K562 (cell line): ENCODE measurements around the gene LGR6. TPM values are rescaled to one million over a fixed set of nuclear protein-coding genes. Genes with fewer than 3 reads are reported as not detected.

Source experiments
- ATAC-seq: fragments of 200-7000 bp; cut with Tn5 transposase; 3 replicates; pipeline ENCODE4 v1.9.1; 2020; ENCODE audit warnings: moderate library complexity
- BruUV-seq: library from RNA; stranded (reverse); fragments of 400-500 nt; replicated peaks from 2 replicates; lab custom pipeline; 2021; lab: Mats Ljungman, UMichigan
- CTCF ChIA-PET: fragments of 300-600 bp; formaldehyde crosslinking; extraction: SDS; loops from one replicate; lab custom pipeline; 2021; ENCODE audit warnings: low intra/inter-chr PET ratio; lab: Yijun Ruan, JAX
- POLR2A ChIA-PET: fragments of 300-600, 350-650 bp; sonication (Branson Sonifier 250); formaldehyde crosslinking; extraction: SDS; loops from one replicate; lab custom pipeline; 2021; ENCODE audit warnings: antibody characterized with exemption, inconsistent platforms; lab: Yijun Ruan, JAX
- DNase-seq, 4 experiments: peaks; one replicate each; pipeline versions ENCODE4 v3.0.0 to v3.0.0-alpha.2; 2011 to 2018; ENCODE audit warnings: low spot score in 3 of 4, mixed read lengths in 3 of 4; ENCODE audit errors: extremely low read depth in 1 of 4
- FAIRE-seq: peaks from 2 replicates; lab custom pipeline; 2011; peaks lifted over from hg19 to GRCh38; lab: Jason Lieb, UNC
- H2AFZ ChIP-seq: 2 replicates; pipeline ENCODE4 v1.6.0; 2011; ENCODE audit warnings: low read depth, low read length, control low read depth, inconsistent platforms
- H3K27ac ChIP-seq: fragments of 200-600 bp; 3 replicates; pipeline ENCODE4 v1.8.0; 2011; ENCODE audit warnings: low read depth, mild to moderate bottlenecking, control low read depth, inconsistent platforms, low read length, moderate library complexity, mixed read lengths; ENCODE audit errors: extremely low read depth
- H3K27me3 ChIP-seq, 2 experiments: fragments of 300-600 bp in 1 of 2; 2 replicates in 1 of 2; 3 replicates in 1 of 2; pipeline versions ENCODE4 v1.6.0 to v1.8.0; 2011; ENCODE audit warnings: inconsistent platforms in 2 of 2, low read length in 2 of 2, mild to moderate bottlenecking in 1 of 2, mixed read lengths in 1 of 2, moderate library complexity in 1 of 2; ENCODE audit not compliant: control insufficient read depth in 2 of 2, insufficient read depth in 2 of 2
- H3K36me3 ChIP-seq: fragments of 300-600 bp; 3 replicates; pipeline ENCODE4 v1.8.0; 2011; ENCODE audit warnings: mild to moderate bottlenecking, low read length, inconsistent platforms; ENCODE audit not compliant: control insufficient read depth, insufficient read depth
- H3K4me1 ChIP-seq, 2 experiments: fragments of 200-600 bp in 1 of 2; replicated peaks in 1 of 2; 2 replicates in 1 of 2; 3 replicates in 1 of 2; pipeline versions ENCODE4 v1.5.1 to v1.8.0; 2011; ENCODE audit warnings: inconsistent platforms in 2 of 2, low read length in 2 of 2, mild to moderate bottlenecking in 1 of 2, mixed read lengths in 1 of 2, moderate library complexity in 1 of 2; ENCODE audit not compliant: control insufficient read depth in 2 of 2, insufficient read depth in 2 of 2
- H3K4me2 ChIP-seq: 2 replicates; pipeline ENCODE4 v1.6.1; 2011; ENCODE audit warnings: low read length, control low read depth, inconsistent platforms, mixed read lengths; ENCODE audit not compliant: insufficient read depth
- H3K4me3 ChIP-seq: fragments of 200-600 bp; sonication (generic), shearing (Covaris generic); 2 replicates; pipeline ENCODE4 v1.5.1; 2016; ENCODE audit warnings: control low read depth, inconsistent platforms
- H3K79me2 ChIP-seq: fragments of 200-600 bp; 3 replicates; pipeline ENCODE4 v1.8.0; 2011; ENCODE audit warnings: low read length, inconsistent platforms; ENCODE audit not compliant: control insufficient read depth, insufficient read depth
- H3K9ac ChIP-seq, 2 experiments: 2 replicates each; pipeline versions ENCODE4 v1.6.0 to v1.6.1; 2011; ENCODE audit warnings: low read depth in 2 of 2, low read length in 2 of 2, control low read depth in 1 of 2, inconsistent platforms in 1 of 2, mild to moderate bottlenecking in 1 of 2, mixed read lengths in 1 of 2; ENCODE audit not compliant: insufficient read depth in 1 of 2
- H3K9me1 ChIP-seq: one replicate; pipeline ENCODE4 v1.6.0; 2011; ENCODE audit warnings: inconsistent platforms, mild to moderate bottlenecking, low read length, moderate library complexity; ENCODE audit not compliant: control insufficient read depth, insufficient read depth
- H3K9me3 ChIP-seq: replicated peaks from 2 replicates; pipeline ENCODE4 v1.5.1; 2011; ENCODE audit warnings: low read depth, low read length, inconsistent platforms; ENCODE audit not compliant: control insufficient read depth, insufficient read depth
- H4K20me1 ChIP-seq: replicated peaks from 2 replicates; pipeline ENCODE4 v1.6.1; 2011; ENCODE audit warnings: low read length, inconsistent platforms, mixed read lengths; ENCODE audit not compliant: control insufficient read depth, insufficient read depth
- BCLAF1 ChIP-seq, 2 experiments: fragments of 450-650 bp in 1 of 2; IDR thresholded peaks; 2 replicates each; pipeline ENCODE4 v1.6.1; 2011 to 2017; ENCODE audit warnings: low read depth in 2 of 2, antibody characterized with exemption in 1 of 2, borderline replicate concordance in 1 of 2, low read length in 1 of 2, mild to moderate bottlenecking in 1 of 2, mixed read lengths in 1 of 2; ENCODE audit not compliant: control insufficient read depth in 1 of 2
- ELF2 ChIP-seq: fragments of 250-450 bp; sonication (Bioruptor Pico); IDR thresholded peaks from 2 replicates; pipeline ENCODE4 v1.5.0; 2021; ENCODE audit warnings: mild to moderate bottlenecking
- ELK3 ChIP-seq: fragments of 450-650 bp; formaldehyde crosslinking; IDR thresholded peaks from 2 replicates; pipeline ENCODE4 v1.4.0; 2020; ENCODE audit warnings: mild to moderate bottlenecking
- ZBTB11 ChIP-seq, 3 experiments: fragments of 200-800 bp in 1 of 3; fragments of 250-450 bp in 1 of 3; fragments of 450-650 bp in 1 of 3; sonication (Bioruptor Pico) in 1 of 3; sonication (Bioruptor generic) in 1 of 3; formaldehyde crosslinking in 1 of 3; IDR thresholded peaks; 2 replicates each; pipeline versions ENCODE4 v1.6.1 to v1.8.0; 2016 to 2022; ENCODE audit warnings: mild to moderate bottlenecking in 2 of 3, missing genetic modification characterization in 2 of 3, missing compliant biosample characterization in 1 of 3, moderate library complexity in 1 of 3
- ZBTB33 ChIP-seq: sonication (generic); formaldehyde crosslinking; IDR thresholded peaks from 2 replicates; pipeline ENCODE4 v1.8.1; 2023; ENCODE audit warnings: mild to moderate bottlenecking, missing genetic modification reagents
- WGBS: fragments of 100-300 bp; shearing (Covaris generic); methylation state at CpG from one replicate; pipeline ENCODE4 v1.1.6; 2016; ENCODE audit warnings: low coverage, mixed read lengths; ENCODE audit not compliant: insufficient coverage; ENCODE audit errors: missing lambda C conversion rate; 5-methylcytosine and 5-hydroxymethylcytosine counted together
- in situ Hi-C: fragments of 300-500 bp; cut with MboI; formaldehyde crosslinking; loops from 4 replicates; pipeline ENCODE4 v1.15.0; 2018; ENCODE audit warnings: inconsistent platforms, mixed read lengths
- intact Hi-C: fragments of 100-400 bp; cut with micrococcal nuclease; formaldehyde crosslinking; loops from 2 replicates; pipeline ENCODE4 v1.14.2; 2022
- polyA plus RNA-seq, 8 experiments: library from polyadenylated mRNA; depleted of rRNA in 4 of 8; stranded (reverse) in 5 of 8; unstranded in 3 of 8; fragments of >200 nt; fragmentation: Nextera tagmentation in 2 of 8; fragmentation: Illumina TruSeq in 1 of 8; extraction: Ambion mirVana in 2 of 8; extraction: Trizol in 1 of 8; gene quantifications; 2 replicates each; pipeline versions ENCODE4 v1.2.1 to v1.2.3, GENCODE V29; 2011 to 2014; ENCODE audit warnings: inconsistent platforms in 1 of 8, missing spikeins in 1 of 8
- total RNA-seq, 7 experiments: library from RNA; depleted of rRNA in 6 of 7; stranded (reverse); fragments of >200 nt in 6 of 7; fragmentation: Illumina TruSeq in 2 of 7; extraction: Trizol in 2 of 7; gene quantifications; 2 replicates each; pipeline versions ENCODE4 v1.2.1 to v1.2.3, GENCODE V29; 2011 to 2021; ENCODE audit warnings: low replicate concordance in 1 of 7

The LGR6 gene
- total and polyA plus RNA-seq, 9 of the 15 experiments (the other 6 are each of a cell fraction or from before 2014, with no cell fraction given) = 0.01 to 0.54 (median 0.17) TPM; not detected in 1

- DNase-seq (no peak), FAIRE-seq (no peak), ATAC-seq (no peak)
- Histone ChIP-seq H3K27ac (no peak overlapping the region), H3K27me3 (peaks cover 25 to 63% of the 10 kb centered on the region in 2 experiments), H3K4me2 (no peak overlapping the region), H4K20me1 (no peaks in the 10 kb centered on the region), H3K9me3 (no peaks in the 10 kb centered on the region), H3K9ac (no peak overlapping the region), H3K9me1 (peaks cover 8% of the 10 kb centered on the region), H3K4me3 (no peak overlapping the region), H2AFZ (no peak overlapping the region), H3K79me2 (no peaks in the 10 kb centered on the region), H3K4me1 (peaks cover 9 to 10% of the 10 kb centered on the region in 2 experiments; a peak in 4 of 5 replicates), H3K36me3 (no peaks in the 10 kb centered on the region)
- ChIA-PET POLR2A (no interaction called here), CTCF (no interaction called here)
- no TSS peak for BruUV-seq
- 0% methylated on average over 2 of the region's 2 CpGs for WGBS
- in situ Hi-C loops (no loop called here), intact Hi-C loops (no loop called here)
- TF ChIP-seq ZBTB33 (CRISPR knock-in tag) = no peak
- TF ChIP-seq ELK3 (CRISPR knock-in tag) = no peak
- no peak for TF ChIP-seq BCLAF1 (IDR thresholded peaks at IDR 0.05; ENCODE audit: borderline replicate concordance in 1 of 2, control insufficient read depth in 1 of 2, low read depth in 2 of 2, low read length in 1 of 2)
- no peak for TF ChIP-seq ELF2 (CRISPR knock-in tag)
- TF ChIP-seq ZBTB11 (CRISPR knock-in tag; IDR thresholded peaks at IDR 0.05) = no peak
Observed at GRCh38 chr1:202233804-202234203, 40.2 kb downstream of the LGR6 start.
